ENCODE measurements around the gene METRN. TPM values are rescaled to one million over a fixed set of nuclear protein-coding genes. Genes with fewer than 3 reads are reported as not detected.
A peak's percentile ranks its signal among the peaks of the same experiment; 100 is the strongest.

Gene METRN
- total RNA-seq, 2 experiments from 2014 or later, result 2.6 to 3.2 TPM

GRCh38 chr16:729768-730665 lies 15.1 kb downstream of the METRN start:
- Histone ChIP-seq H3K4me1 (ENCODE audit: insufficient read depth, low read length) (peaks cover 23% of the 10 kb centered on the region), H3K27me3 (ENCODE audit: control insufficient read depth in 1 of 2, insufficient read depth in 2 of 2, low read length in 2 of 2) (no peaks in the 10 kb centered on the region), H3K9me3 (ENCODE audit: control insufficient read depth in 1 of 2, insufficient read depth in 1 of 2, low read length in 2 of 2) (no peaks in the 10 kb centered on the region), H3K36me3 (ENCODE audit: insufficient read depth, low read length) (peaks cover 18% of the 10 kb centered on the region), H3K27ac (ENCODE audit: low read depth in 1 of 2, low read length in 2 of 2) (no peak overlapping the region), H3K4me3 (ENCODE audit: low read length) (no peak overlapping the region)
- intact Hi-C loops (cut with DNase I, micrococcal nuclease), result loop anchor here in 1 of 2 experiments (2.0 kb wide), 1 partner anchor 15 kb away; the partner anchor contains the start of gene METRN
- Mint-ChIP-seq H3K27ac (no peak overlapping the region), H3K36me3 (ENCODE audit: low read depth) (peaks cover 12% of the 10 kb centered on the region), H3K9me3 (no peaks in the 10 kb centered on the region), H3K4me3 (peak overlapping the region; percentile 30), H3K27me3 (no peaks in the 10 kb centered on the region), H3K4me1 (ENCODE audit: low read depth) (no peaks in the 10 kb centered on the region)
- POLR2A ChIA-PET, result interaction anchor here (0.8 kb wide), 1 partner anchor 10 kb away, joined by 3 read pairs; no protein-coding TSS in a partner anchor
- no peak for TF ChIP-seq CTCF (IDR thresholded peaks at IDR 0.05)
- ATAC-seq (ENCODE audit: poor library complexity) (no peak), DNase-seq (no peak)
- CTCF ChIA-PET, result interaction anchor here (1.9 kb wide), 1 partner anchor 18 kb away, joined by 5 read pairs; no protein-coding TSS in a partner anchor

GRCh38 chr16:730666-731509 lies 16.0 kb downstream of the METRN start:
- no peak overlapping the region for H3K4me3 ChIP-seq (ENCODE audit: low read length)

More at GRCh38 chr16:730666-731509, 16.0 kb downstream of the METRN start:
- Mint-ChIP-seq H3K4me3 (no peak overlapping the region), H3K4me1 (ENCODE audit: low read depth) (no peaks in the 10 kb centered on the region), H3K27me3 (no peaks in the 10 kb centered on the region), H3K9me3 (no peaks in the 10 kb centered on the region), H3K36me3 (ENCODE audit: low read depth) (peaks cover 20% of the 10 kb centered on the region), H3K27ac (no peak overlapping the region)
- DNase-seq, result no peak
- no peaks in the 10 kb centered on the region for H3K27me3 ChIP-seq (ENCODE audit: control insufficient read depth in 1 of 2, insufficient read depth in 2 of 2, low read length in 2 of 2)
- ATAC-seq (ENCODE audit: poor library complexity), result no peak
- no peaks in the 10 kb centered on the region for H3K9me3 ChIP-seq (ENCODE audit: control insufficient read depth in 1 of 2, insufficient read depth in 1 of 2, low read length in 2 of 2)
- intact Hi-C loops (cut with DNase I, micrococcal nuclease), result no loop called here
- H3K36me3 ChIP-seq (ENCODE audit: insufficient read depth, low read length), result peaks cover 26% of the 10 kb centered on the region
- CTCF ChIA-PET, result interaction anchor here (1.9 kb wide), 1 partner anchor 19 kb away, joined by 5 read pairs; no protein-coding TSS in a partner anchor
- H3K4me1 ChIP-seq (ENCODE audit: insufficient read depth, low read length), result peaks cover 22% of the 10 kb centered on the region
- no peak for TF ChIP-seq CTCF (IDR thresholded peaks at IDR 0.05)
- no peak overlapping the region for H3K27ac ChIP-seq (ENCODE audit: low read depth in 1 of 2, low read length in 2 of 2)
- POLR2A ChIA-PET, result interaction anchor here (0.8 to 1.0 kb wide), 2 partner anchors 10 to 11 kb away, joined by 3 read pairs; partner anchors contain the start of gene ANTKMT
